SHP77 treated with DMSO at 0.1 percent for 48 hours (cell line): ENCODE results near the gene SMCO3.

Experiments used
- DNase-seq: peaks from one replicate; lab custom pipeline; 2025; lab: John Stamatoyannopoulos, UW

Gene SMCO3

GRCh38 chr12:14827043-14827442 is 13.1 kb upstream of the SMCO3 start:
- no peak for DNase-seq

GRCh38 chr12:14826491-14826890 is 12.5 kb upstream of the SMCO3 start:
- no peak for DNase-seq

GRCh38 chr12:14825256-14825655 is 11.3 kb upstream of the SMCO3 start:
- DNase-seq: no peak

GRCh38 chr12:14824012-14824634 is 10.1 kb upstream of the SMCO3 start:
- no peak for DNase-seq

- DNase-seq: no peak
Observed at GRCh38 chr12:14811486-14811885, 2.5 kb downstream of the SMCO3 start.

GRCh38 chr12:14810953-14811483 is 3.0 kb downstream of the SMCO3 start:
- no peak for DNase-seq

GRCh38 chr12:14810167-14810952 is 3.6 kb downstream of the SMCO3 start:
- DNase-seq: no peak

GRCh38 chr12:14803830-14804160 is 10.2 kb downstream of the SMCO3 start:
- DNase-seq: no peak

GRCh38 chr12:14803011-14803829 is 10.8 kb downstream of the SMCO3 start, which contains the start of the genes C12orf60 and WBP11:
TSS of gene C12orf60 (plus strand) at chr12:14803670. CDS start at chr12:14822936, 19,266 bp downstream.
TSS of gene WBP11 (minus strand) at chr12:14803478. CDS start at chr12:14801383, 2,095 bp downstream.
- peak; percentile 88 for DNase-seq

- no peak for DNase-seq
Observed at GRCh38 chr12:14802721-14803010, 11.3 kb downstream of the SMCO3 start.

GRCh38 chr12:14802247-14802646 is 11.7 kb downstream of the SMCO3 start:
- no peak for DNase-seq

GRCh38 chr12:14795028-14795448 is 18.9 kb downstream of the SMCO3 start:
- DNase-seq: no peak

GRCh38 chr12:14785568-14785967 is 28.4 kb downstream of the SMCO3 start:
- DNase-seq: no peak

GRCh38 chr12:14784471-14784870 is 29.5 kb downstream of the SMCO3 start:
- no peak for DNase-seq

- DNase-seq: no peak
Observed at GRCh38 chr12:14782756-14783155, 31.2 kb downstream of the SMCO3 start.

GRCh38 chr12:14781563-14781962 is 32.4 kb downstream of the SMCO3 start:
- no peak for DNase-seq

- no peak for DNase-seq
Observed at GRCh38 chr12:14780859-14781258, 33.1 kb downstream of the SMCO3 start.

GRCh38 chr12:14779834-14780233 is 34.1 kb downstream of the SMCO3 start:
- DNase-seq: no peak

GRCh38 chr12:14777271-14777670 is 36.7 kb downstream of the SMCO3 start:
- DNase-seq: no peak

- DNase-seq: no peak
Observed at GRCh38 chr12:14776236-14776961, 37.6 kb downstream of the SMCO3 start.

GRCh38 chr12:14775636-14775980 is 38.4 kb downstream of the SMCO3 start:
- no peak for DNase-seq
